Liver (tissue), 4 donors: Measurements from ENCODE around the gene LIMD2. TPM values are rescaled to one million over a fixed set of nuclear protein-coding genes. Genes with fewer than 3 reads are reported as not detected.

Source experiments
- polyA plus RNA-seq, 2 donors: library from polyadenylated mRNA; stranded (reverse) in 1 of 2; unstranded in 1 of 2; fragments of 200-250 nt in 1 of 2; fragments of >200 nt in 1 of 2; fragmentation: Nextera tagmentation in 1 of 2; extraction: Ambion mirVana in 1 of 2; gene quantifications; one replicate each; pipeline versions ENCODE4 v1.2.1 to v1.2.3, GENCODE V29; 2013 to 2015
- total RNA-seq, 2 donors: library from RNA; depleted of rRNA; stranded (reverse); fragments of >200 nt; gene quantifications; one replicate each; pipeline ENCODE4 v1.2.3, GENCODE V29; 2014
- donor health status: healthy.
- donor health status: healthy.
- donor health status: healthy.

The LIMD2 gene
- total and polyA plus RNA-seq, 4 donors: 5.9 to 24.2 (median 7.9) TPM

Other genes starting within 250 kb of the LIMD2 start
- gene ACE, start 223.1 kb downstream of the LIMD2 start, total RNA-seq: 1 to 10 TPM; 2.1 to 6.9 TPM
- gene ACE, start 223.1 kb downstream of the LIMD2 start, polyA plus RNA-seq: 1 to 10 TPM; 1.1 to 2.7 TPM
- gene KCNH6, start 176.8 kb downstream of the LIMD2 start, total RNA-seq: under 1 TPM in 1 of 2 donors, not detected in 1; 0.09 TPM
- gene KCNH6, start 176.8 kb downstream of the LIMD2 start, polyA plus RNA-seq: not detected
- 10 to 100 TPM; 14.4 to 24.0 TPM for gene DCAF7, start 149.6 kb downstream of the LIMD2 start, total RNA-seq
- gene DCAF7, start 149.6 kb downstream of the LIMD2 start, polyA plus RNA-seq: 10 to 100 TPM; 13.2 to 15.6 TPM
- 10 to 100 TPM; 14.3 to 33.2 TPM for gene TACO1, start 99.2 kb downstream of the LIMD2 start, total RNA-seq
- 10 to 100 TPM; 50.1 to 55.8 TPM for gene TACO1, start 99.2 kb downstream of the LIMD2 start, polyA plus RNA-seq
- 10 to 100 TPM; 12.8 to 28.7 TPM for gene MAP3K3, start 77.7 kb downstream of the LIMD2 start, total RNA-seq
- 1 to 10 TPM; 3.9 to 9.1 TPM for gene MAP3K3, start 77.7 kb downstream of the LIMD2 start, polyA plus RNA-seq
- 10 to 100 TPM in 1 of 2 donors, 1 to 10 TPM in 1; 7.8 to 17.9 TPM for gene STRADA, start 41.7 kb upstream of the LIMD2 start, total RNA-seq
- gene STRADA, start 41.7 kb upstream of the LIMD2 start, polyA plus RNA-seq: 1 to 10 TPM; 7.7 to 8.6 TPM
- 10 to 100 TPM; 67.7 to 87.2 TPM for gene CCDC47, start 73.5 kb upstream of the LIMD2 start, total RNA-seq
- 10 to 100 TPM; 33.0 to 57.8 TPM for gene CCDC47, start 73.5 kb upstream of the LIMD2 start, polyA plus RNA-seq
- gene DDX42, start 74.0 kb upstream of the LIMD2 start, total RNA-seq: 10 to 100 TPM; 39.7 to 64.2 TPM
- gene DDX42, start 74.0 kb upstream of the LIMD2 start, polyA plus RNA-seq: 10 to 100 TPM; 15.0 to 20.1 TPM
- gene PSMC5, start 127.3 kb upstream of the LIMD2 start, total RNA-seq: 10 to 100 TPM; 51.0 to 57.1 TPM
- 10 to 100 TPM; 87.3 to 87.4 TPM for gene PSMC5, start 127.3 kb upstream of the LIMD2 start, polyA plus RNA-seq
- gene FTSJ3, start 127.5 kb upstream of the LIMD2 start, total RNA-seq: 10 to 100 TPM; 20.2 to 31.1 TPM
- 10 to 100 TPM; 10.5 to 18.2 TPM for gene FTSJ3, start 127.5 kb upstream of the LIMD2 start, polyA plus RNA-seq
- gene SMARCD2, start 142.6 kb upstream of the LIMD2 start, total RNA-seq: 10 to 100 TPM; 36.3 to 67.9 TPM
- 10 to 100 TPM; 14.5 to 42.5 TPM for gene SMARCD2, start 142.6 kb upstream of the LIMD2 start, polyA plus RNA-seq
- gene CSH2, start 173.6 kb upstream of the LIMD2 start, total RNA-seq: not detected
- gene CSH2, start 173.6 kb upstream of the LIMD2 start, polyA plus RNA-seq: not detected
- gene GH2, start 181.8 kb upstream of the LIMD2 start, total RNA-seq: not detected
- not detected for gene GH2, start 181.8 kb upstream of the LIMD2 start, polyA plus RNA-seq
- not detected for gene CSH1, start 196.4 kb upstream of the LIMD2 start, total RNA-seq
- not detected for gene CSH1, start 196.4 kb upstream of the LIMD2 start, polyA plus RNA-seq
- not detected for gene CSHL1, start 211.1 kb upstream of the LIMD2 start, total RNA-seq
- not detected for gene CSHL1, start 211.1 kb upstream of the LIMD2 start, polyA plus RNA-seq
- not detected for gene GH1, start 218.7 kb upstream of the LIMD2 start, total RNA-seq
- not detected for gene GH1, start 218.7 kb upstream of the LIMD2 start, polyA plus RNA-seq
- 1 to 10 TPM; 1.3 to 6.5 TPM for gene CD79B, start 232.2 kb upstream of the LIMD2 start, total RNA-seq
- 1 to 10 TPM; 3.4 to 3.6 TPM for gene CD79B, start 232.2 kb upstream of the LIMD2 start, polyA plus RNA-seq